CD1c-positive myeloid dendritic cell (primary cell): ENCODE measurements around the gene ARID1A.

Source experiments
- DNase-seq: peaks from one replicate; pipeline ENCODE4 v3.0.0-alpha.2; 2016; ENCODE audit errors: extremely low spot score

The ARID1A gene

GRCh38 chr1:26826261-26827105 lies 130.7 kb downstream of the ARID1A start, which contains the start of gene ZDHHC18:
ZDHHC18 (plus strand) TSS chr1:26826688; CDS start chr1:26826805, 117 bp downstream.
- peak; percentile 86 for DNase-seq

GRCh38 chr1:26827106-26827604 lies 131.3 kb downstream of the ARID1A start:
- no peak for DNase-seq

GRCh38 chr1:26827663-26828062 lies 131.8 kb downstream of the ARID1A start:
- DNase-seq = no peak

GRCh38 chr1:26828411-26828991 lies 132.7 kb downstream of the ARID1A start:
- peak; percentile 94 for DNase-seq

GRCh38 chr1:26829184-26829911 lies 133.5 kb downstream of the ARID1A start:
- DNase-seq = peak; percentile 21

GRCh38 chr1:26831059-26831458 lies 135.2 kb downstream of the ARID1A start:
- DNase-seq = no peak
